Measurements from ENCODE around the gene TRIM44. TPM values are rescaled to one million over a fixed set of nuclear protein-coding genes. Genes with fewer than 3 reads are reported as not detected.

TRIM44 gene
- total RNA-seq, 4 donors from 2014 or later = 24.6 to 54.2 (median 35.8) TPM

GRCh38 chr11:35678471-35678870, 15.9 kb downstream of the TRIM44 start:
- Histone ChIP-seq H3K4me1 (peaks cover 0 to 20% of the 10 kb centered on the region in 2 donors), H3K27me3 (no peaks in the 10 kb centered on the region), H3K36me3 (no peaks in the 10 kb centered on the region), H3K9me3 (no peaks in the 10 kb centered on the region), H3K4me3 (replicated peaks in 1 of 3) (no peak overlapping the region), H3K27ac (no peak overlapping the region)
- no peak for TF ChIP-seq POLR2A (IDR thresholded peaks at IDR 0.05)
- TF ChIP-seq CTCF (IDR thresholded peaks at IDR 0.05) = no peak
- intact Hi-C loops (cut with DNase I) = no loop called here
- 91 to 92% methylated on average over 4 of the region's 4 CpGs for WGBS, 2 donors
- no peak for DNase-seq

GRCh38 chr11:35678975-35679374, 16.4 kb downstream of the TRIM44 start:
- no peak for DNase-seq
- Histone ChIP-seq H3K27me3 (no peaks in the 10 kb centered on the region), H3K4me1 (peaks cover 0 to 20% of the 10 kb centered on the region in 2 donors), H3K9me3 (no peaks in the 10 kb centered on the region), H3K36me3 (no peaks in the 10 kb centered on the region), H3K4me3 (replicated peaks in 1 of 3) (no peak overlapping the region), H3K27ac (no peak overlapping the region)
- intact Hi-C loops (cut with DNase I) = no loop called here
- TF ChIP-seq CTCF (IDR thresholded peaks at IDR 0.05) (no peak), POLR2A (IDR thresholded peaks at IDR 0.05) (no peak)
- WGBS, 2 donors = 98% methylated on average over 1 of the region's 1 CpG

- Histone ChIP-seq H3K9me3 (no peaks in the 10 kb centered on the region), H3K27ac (no peak overlapping the region), H3K4me1 (peaks cover 0 to 20% of the 10 kb centered on the region in 2 donors), H3K36me3 (peaks cover 0 to under 1% of the 10 kb centered on the region in 2 donors), H3K4me3 (replicated peaks in 1 of 3) (no peak overlapping the region), H3K27me3 (no peaks in the 10 kb centered on the region)
- TF ChIP-seq CTCF (IDR thresholded peaks at IDR 0.05) = no peak
- DNase-seq = no peak
- intact Hi-C loops (cut with DNase I) = no loop called here
- WGBS, 2 donors = 100% methylated on average over 1 of the region's 1 CpG
These were observed 17.9 kb downstream of the TRIM44 start for GRCh38 chr11:35680506-35680905.

GRCh38 chr11:35681163-35681767, 18.7 kb downstream of the TRIM44 start:
- H3K27me3 ChIP-seq = no peaks in the 10 kb centered on the region
- H3K36me3 ChIP-seq = peaks cover 0 to 6% of the 10 kb centered on the region in 2 donors
- intact Hi-C loops (cut with DNase I) = no loop called here
- H3K9me3 ChIP-seq = no peaks in the 10 kb centered on the region
- 100% methylated on average over 1 of the region's 1 CpG for WGBS, 2 donors
- no peak overlapping the region for H3K4me3 ChIP-seq (replicated peaks in 1 of 3)
- DNase-seq = no peak
- H3K4me1 ChIP-seq = peaks cover 0 to 14% of the 10 kb centered on the region in 2 donors
- no peak for TF ChIP-seq CTCF (IDR thresholded peaks at IDR 0.05)
- TF ChIP-seq POLR2A (IDR thresholded peaks at IDR 0.05) = no peak
- H3K27ac ChIP-seq = no peak overlapping the region

GRCh38 chr11:35682230-35683173, 19.9 kb downstream of the TRIM44 start:
- no peak overlapping the region for H3K27ac ChIP-seq
- TF ChIP-seq POLR2A (IDR thresholded peaks at IDR 0.05) (no peak), CTCF (IDR thresholded peaks at IDR 0.05) (no peak)
- no peak for DNase-seq
- H3K4me1 ChIP-seq = peaks cover 0 to 9% of the 10 kb centered on the region in 2 donors
- no peaks in the 10 kb centered on the region for H3K9me3 ChIP-seq
- intact Hi-C loops (cut with DNase I) = no loop called here
- no peak overlapping the region for H3K4me3 ChIP-seq (replicated peaks in 1 of 3)
- no peaks in the 10 kb centered on the region for H3K27me3 ChIP-seq
- WGBS, 2 donors = 61 to 65% methylated on average over 9 of the region's 9 CpGs
- H3K36me3 ChIP-seq = peaks cover 5 to 16% of the 10 kb centered on the region in 2 donors

Data from thyroid gland (tissue), 4 donors.